ENCODE results near the gene SRGAP2B.
"Not testable (repeated sequence)": the region's sequence is repeated elsewhere in the genome, so short reads cannot be mapped to it uniquely, and the experiment has no call there.

The SRGAP2B gene

DNA sequence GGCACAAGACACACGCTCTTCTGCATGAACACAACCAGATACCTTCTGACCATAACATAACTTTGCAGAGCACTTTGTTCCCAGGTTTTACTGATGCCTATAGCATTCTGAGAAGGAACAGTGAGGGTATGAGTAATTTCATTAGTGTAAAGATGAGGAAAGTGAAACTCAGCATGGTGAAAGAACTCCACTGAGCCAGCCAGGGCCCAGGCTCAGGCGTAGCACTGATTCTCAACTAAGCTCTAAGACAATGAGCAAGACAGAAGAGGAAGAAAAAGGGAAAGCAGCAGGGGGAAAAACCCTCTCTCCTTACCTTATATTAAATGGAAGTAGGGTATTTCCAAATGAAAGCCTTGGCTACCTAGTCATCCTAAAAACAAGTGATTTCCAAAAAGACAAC, 155.1 kb downstream of the SRGAP2B start:
- DNase-seq, result not testable (repeated sequence)

DNA sequence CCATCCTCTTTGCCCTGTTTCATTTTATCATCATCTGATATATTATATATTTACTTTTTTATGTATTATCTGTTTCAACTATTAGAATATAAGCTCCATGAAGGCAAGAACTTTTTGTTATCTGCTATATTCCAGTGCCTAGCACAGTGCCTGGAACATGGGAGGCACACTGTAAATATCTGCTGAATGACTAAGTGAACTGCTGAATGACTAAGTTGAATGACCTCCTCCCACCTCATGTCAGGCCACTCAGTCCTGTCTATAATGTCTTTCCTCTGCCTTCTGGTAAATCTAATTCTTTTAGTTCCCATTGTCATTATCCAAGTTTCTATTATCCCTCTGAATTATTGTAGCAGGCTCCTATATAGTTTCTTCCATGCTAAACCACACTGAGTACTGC, 156.5 kb downstream of the SRGAP2B start:
- not testable (repeated sequence) for DNase-seq

DNA sequence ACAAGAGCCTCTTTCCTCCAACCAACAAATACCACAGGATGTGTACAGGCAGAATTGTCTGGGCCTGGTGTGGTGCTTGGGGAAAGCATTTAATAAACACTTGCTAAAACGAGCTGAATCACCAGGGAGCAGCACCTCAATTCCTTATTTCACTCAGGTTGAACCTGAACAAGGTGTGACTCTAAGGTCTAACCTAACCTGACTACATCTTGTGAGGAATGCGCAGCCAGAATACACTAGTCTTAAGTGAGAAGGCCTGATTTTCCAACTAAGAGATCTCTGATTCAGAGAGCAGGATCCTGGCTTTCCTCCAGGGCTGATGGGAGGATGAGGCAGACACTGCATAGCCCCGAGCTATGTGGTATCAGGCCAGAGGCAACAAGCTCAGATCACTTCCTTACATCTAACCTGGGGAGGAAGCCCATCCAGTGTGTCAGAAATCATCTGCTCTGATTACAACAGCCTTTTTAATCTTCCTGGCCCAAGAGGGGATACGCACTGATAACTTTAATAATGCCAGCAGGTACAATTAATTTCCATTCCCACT, 158.9 kb downstream of the SRGAP2B start:
- not testable (repeated sequence) for DNase-seq

DNA sequence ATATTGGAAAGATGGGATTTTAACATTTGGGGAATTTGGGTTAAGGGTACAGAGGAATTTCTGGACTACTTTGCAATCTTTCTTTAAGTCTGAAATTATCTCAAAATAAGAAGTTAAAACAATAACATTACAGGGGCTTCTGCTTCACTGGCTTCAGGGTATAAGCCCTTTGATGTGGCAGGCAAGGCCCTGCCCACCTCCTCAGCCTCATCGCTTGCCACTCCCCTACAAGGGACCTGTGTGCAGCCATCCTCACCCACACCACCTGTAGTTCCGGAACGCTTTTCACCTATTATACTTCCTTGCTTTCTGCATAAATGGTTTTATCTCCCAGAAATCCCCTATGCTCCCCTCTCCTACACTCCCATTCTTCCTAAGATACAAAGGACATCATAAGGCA, 159.8 kb downstream of the SRGAP2B start:
- DNase-seq, result not testable (repeated sequence)

DNA sequence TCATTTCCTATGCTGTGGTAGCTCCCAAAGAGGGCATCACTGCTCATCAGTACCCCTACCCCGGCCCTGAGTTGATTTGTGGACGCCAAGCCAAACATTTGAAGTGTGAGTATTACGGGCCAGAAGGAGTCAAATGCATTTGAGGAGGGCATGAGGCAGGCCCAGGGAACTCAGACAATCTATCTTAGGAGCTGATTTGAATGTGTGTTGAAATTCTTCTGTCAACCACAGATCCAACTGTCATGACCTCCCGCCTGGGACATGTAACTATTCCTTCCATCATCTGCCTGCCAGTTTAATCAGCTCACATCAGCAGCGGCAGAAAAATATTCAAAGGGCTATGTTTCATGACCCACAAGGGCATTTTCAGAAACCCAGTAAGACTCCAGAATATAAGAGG, 162.1 kb downstream of the SRGAP2B start:
- not testable (repeated sequence) for DNase-seq

DNA sequence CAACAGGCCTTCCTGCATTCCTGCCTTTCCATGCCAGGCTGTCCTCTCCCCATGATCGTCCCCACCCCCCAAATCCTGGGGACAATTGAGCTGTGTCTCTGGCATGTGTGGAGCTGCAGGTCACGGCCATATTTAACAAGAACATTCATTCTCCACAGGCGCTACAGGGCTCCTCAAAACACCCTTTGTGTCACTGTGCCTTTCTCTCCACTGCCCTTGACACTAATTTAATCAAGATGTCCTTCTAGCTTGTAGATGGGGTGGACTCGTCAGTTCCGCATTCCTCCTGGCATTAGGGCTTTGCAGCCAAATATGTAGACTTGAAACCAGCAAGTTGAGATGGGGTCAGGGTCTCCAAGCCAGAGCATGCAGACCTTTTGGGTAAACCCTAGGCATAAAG, 163.0 kb downstream of the SRGAP2B start:
- DNase-seq, result not testable (repeated sequence)

DNA sequence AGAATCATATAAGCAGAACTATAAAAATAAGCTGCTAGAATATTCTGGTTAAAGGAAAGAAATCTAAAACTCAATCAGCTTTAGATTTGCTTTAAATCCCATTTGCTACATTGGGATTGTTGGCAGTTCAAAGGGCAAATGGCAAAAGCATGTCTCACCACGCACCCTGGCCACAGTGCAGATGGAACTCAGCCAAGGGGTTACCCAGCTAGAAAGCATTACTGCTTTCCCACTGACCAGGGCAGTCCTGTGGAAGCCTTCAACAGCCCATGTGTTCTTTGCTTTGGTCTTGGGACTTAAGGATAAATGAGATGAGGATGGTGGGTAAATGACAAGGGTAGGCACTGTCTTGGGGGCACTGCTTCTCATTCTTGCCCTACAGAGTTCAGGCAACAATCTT, 163.6 kb downstream of the SRGAP2B start:
- not testable (repeated sequence) for DNase-seq

DNA sequence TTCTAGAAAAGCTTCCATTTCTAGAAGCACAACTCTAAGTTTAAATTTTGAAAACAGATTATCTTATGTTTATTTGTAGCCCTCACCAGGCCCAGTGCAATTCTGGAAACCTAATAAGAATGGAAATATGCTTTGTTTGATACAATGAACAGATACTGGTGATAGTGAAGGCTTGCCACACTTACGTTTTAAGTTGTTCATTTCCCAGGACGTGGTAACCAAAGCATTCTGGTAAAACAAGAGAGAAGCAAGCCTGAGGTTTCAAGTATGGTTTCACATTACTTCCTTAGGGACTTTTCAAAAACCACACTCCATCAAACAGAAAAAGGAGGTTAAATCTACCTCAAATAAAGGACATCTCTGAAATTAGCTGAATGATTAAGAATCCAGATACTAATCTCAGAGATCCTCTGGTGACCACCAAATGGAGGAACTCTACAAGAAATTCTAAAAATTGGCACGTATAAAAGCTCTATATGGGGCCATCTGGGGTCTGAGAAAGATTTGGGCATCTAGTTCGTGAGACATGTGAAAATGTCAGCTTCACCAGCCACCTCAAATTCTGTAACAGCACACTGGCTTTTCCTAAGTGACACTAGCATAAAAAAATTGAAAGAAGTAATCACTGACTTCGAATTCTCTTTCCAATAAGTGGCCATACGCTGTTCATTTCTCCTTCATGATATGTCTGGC, 164.9 kb downstream of the SRGAP2B start:
- not testable (repeated sequence) for DNase-seq

DNA sequence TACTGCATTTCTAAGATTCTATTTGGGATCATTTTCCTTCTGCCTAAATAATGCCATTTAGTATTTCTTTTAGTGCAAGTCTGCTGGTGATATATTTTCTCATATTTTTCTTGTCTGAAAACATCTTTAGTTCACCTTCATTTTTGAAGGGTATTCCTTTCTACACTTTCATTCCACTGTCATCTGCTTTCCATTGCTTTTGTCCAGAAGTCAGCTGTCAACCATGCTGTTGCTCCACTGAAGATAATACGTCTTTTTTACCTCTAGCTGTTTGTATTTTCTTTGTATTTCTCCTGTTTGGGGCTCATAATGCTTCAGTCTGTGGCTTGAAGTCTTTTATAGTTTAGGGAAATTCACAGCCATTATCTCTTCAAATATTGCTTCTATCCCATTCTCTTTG, 167.8 kb downstream of the SRGAP2B start:
- not testable (repeated sequence) for DNase-seq

DNA sequence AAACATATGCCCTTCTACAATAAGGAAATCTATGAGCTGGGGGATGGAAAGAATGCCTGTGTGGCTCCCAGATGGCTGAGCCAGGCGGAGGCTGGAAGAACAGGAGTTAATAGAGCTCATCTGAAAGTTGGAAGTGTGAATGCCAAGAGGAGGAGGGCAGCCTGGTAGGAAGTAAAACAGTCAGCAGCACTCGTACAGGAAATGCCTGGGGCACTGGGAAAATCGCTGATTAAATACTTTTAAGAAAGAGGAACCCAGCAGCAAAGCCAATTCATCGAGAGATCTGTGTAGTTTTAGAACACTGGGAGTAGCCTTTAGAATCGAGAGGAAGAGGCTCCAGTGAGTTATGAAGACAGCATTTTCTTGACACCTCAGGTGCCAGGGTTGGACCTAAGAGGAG, 171.5 kb downstream of the SRGAP2B start:
- not testable (repeated sequence) for DNase-seq

DNA sequence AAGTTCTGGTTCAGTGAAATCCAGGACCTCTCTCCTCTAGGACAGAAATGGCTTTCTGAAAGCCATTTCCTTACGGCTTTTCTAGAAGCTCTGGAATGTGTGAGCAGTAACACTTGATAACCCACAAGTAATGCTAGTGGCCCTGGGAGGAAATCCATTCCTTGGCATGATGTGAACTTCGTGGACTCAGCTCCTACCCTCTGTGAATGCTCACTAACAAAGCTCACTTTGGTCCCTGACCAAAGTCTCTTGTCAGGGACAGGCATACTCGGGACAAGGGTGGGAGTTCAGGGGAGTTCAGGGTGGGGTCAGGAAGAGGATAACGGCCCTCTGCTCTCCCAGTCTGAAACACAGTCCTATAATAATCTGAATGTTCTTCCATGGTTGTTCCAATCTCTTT, 172.3 kb downstream of the SRGAP2B start:
- DNase-seq, result not testable (repeated sequence)

DNA sequence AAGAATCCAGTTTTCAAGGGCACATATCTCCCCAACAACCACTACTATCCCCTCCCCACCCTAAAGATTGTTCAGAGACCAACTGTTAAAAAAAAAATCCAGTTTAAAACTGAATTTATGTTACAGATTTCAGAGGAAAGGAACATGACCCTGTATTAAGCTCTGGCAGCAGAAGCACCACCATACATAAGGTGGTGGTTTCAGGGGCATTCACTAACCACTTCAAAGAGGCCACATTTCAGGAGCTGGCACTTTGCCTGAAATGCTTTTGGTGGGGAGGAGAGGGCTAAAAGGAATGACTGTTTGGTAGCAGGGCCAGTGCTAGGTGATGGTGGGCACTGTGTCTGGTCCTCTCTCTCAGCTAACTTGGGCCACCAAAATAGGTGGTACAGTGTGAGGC, 176.0 kb downstream of the SRGAP2B start:
- DNase-seq, result not testable (repeated sequence)

DNA sequence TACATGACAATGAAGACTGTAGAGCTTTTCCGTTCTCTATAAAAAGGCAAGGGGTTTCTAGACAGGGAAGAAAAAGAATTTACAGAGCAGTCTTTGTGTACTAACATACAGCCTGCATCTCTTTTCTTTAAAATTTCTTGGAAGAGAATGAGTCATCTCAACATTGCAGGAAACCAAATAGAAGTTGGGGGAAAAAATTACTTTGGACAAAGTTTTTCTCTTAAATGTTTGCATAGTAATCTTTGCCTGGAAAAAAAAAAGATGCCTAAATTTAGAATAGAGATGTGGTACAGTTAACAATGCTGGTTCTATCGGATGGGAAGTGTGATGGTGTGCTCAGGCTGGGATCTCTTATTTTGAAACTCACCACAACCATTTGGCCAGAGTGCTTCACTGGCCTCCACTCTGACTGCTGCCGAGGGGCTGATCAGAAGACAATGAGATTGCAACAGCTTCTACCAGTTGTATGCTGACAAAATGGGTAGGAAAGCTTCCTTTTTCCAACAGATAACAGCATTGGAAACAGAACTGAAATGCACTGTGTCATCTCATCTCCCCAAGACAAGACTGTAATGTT, 177.0 kb downstream of the SRGAP2B start:
- DNase-seq, result not testable (repeated sequence)

DNA sequence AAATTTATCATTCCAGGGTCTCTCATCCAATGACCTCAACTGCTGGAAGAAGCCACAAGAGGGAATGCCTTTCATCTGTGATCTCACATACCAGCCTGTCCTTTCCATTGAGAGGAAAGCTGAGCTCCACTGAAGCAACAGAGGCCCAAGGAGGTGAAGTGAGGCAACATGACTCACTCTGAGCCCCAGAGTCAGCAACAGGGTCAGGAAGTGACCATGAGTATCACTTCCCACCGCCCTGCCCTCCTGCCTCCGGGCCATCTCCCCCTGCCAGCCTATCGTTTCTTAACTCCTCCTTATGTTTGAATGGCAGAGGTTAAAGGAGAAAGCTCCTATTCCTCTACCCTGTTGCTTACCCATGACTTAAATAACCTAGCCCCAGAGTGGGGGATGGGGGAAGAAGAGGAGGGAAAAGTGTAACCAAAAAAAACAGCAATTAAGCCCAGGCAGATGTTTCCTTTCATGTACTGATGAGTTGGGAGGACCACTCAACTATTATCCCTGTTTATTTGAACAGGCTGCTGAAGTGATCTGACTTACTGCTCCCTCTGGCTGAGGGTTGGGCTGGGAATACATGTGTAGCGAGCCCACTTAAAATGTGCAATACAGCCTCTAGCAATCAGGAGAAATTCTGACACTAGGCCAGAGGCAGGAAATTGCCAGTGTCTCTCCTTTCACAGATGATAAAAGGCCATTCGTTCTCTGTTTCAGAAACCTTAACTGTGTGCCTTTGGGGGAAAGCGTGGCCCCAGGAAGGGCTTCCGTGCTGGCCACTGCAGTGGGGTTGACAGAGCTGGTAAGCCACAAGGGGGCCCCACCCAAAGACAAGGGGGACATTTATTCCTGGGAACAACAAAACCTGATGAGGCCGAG, 177.7 kb downstream of the SRGAP2B start:
- DNase-seq, result not testable (repeated sequence)

DNA sequence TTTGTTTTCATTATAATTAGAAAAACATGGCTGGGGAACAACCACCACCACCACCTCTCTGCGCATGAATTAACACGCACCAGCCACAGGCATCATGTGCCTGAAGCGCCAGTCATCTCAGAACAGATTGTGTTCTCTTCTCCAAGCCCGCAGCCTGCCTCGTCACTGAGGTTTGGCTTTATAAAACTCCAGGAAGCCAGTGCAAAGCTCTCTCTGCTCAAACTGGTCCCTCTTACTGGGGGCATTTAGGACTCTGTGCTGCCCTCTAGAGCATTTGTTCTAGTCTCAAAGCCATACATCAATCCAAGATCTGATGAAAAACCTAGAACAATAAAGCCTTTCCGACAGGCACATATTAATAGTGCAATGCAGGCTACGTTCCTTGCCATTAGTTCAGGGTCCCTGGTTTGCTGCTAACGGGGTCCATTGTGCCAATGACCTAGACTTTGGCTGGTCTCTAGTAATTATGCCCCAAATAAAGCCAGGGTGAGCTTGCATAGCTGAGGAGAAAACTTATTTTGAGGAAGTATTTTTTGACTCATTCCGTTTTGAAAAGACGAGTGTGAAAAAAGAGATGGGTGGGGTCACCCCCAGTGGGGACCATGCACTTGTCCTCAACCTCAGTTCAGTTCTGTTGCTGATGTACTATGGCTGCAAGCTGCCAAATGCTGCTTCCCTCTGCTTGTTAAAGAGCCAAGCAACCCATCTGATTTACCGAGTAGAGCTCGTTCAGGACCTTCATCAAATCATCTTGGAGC, 181.0 kb downstream of the SRGAP2B start:
- DNase-seq, result not testable (repeated sequence)

DNA sequence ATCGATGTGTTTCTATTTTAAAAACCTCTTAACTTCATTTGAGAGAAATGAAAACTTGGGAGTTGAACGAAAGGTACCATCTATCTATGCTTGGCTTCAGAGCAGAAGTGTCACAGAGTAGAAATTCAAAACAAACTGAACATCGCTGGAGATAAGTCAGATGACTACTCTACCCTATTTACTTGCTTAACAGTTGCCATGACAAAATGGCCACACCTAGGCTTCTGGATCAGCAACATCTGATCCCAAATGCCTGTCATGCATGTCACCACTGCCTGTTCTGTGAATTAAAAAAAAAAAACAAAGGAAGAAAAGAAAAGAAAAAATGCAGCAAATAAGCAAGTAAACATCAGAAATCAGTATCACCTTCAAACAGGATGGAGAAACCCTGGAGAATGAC, 181.7 kb downstream of the SRGAP2B start:
- DNase-seq, result not testable (repeated sequence)

DNA sequence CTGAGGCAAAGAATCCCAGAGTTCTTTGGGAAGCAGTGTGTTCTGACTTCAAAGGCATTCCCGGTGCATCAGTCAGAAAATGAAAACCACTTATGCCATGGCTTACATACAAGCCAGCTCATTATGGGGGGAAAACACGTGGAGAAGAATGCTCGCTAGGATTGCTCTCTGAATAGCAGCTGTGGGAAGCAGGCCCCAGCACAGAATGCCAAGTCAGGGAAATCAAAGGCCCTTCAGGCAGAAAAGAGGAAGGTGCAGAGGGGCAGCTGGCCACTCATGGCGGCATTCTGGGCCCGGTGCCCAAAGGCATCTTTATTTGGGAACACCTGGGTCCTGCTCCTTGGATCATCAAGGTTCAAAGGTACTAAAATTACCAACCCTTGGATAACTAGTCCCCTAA, 184.4 kb downstream of the SRGAP2B start:
- not testable (repeated sequence) for DNase-seq

DNA sequence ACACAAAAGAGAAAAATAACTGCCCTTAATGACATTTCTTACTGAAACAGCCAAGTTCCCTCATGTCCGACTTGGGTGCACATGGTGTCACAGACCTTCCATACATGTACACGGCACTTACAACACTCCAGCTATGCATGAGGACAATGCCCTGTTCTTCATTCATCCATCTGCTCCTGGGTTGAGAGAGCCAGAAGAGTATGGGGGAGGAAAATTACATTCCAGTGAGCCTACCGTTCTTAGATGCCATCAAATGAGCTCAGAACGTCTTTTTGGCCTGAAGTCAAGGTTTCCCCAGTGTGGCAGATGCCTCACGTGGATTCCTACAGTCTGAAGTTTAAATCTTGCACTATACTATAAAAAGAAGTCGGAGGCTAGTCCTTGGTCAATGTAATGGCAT, 194.3 kb downstream of the SRGAP2B start:
- DNase-seq, result not testable (repeated sequence)

DNA sequence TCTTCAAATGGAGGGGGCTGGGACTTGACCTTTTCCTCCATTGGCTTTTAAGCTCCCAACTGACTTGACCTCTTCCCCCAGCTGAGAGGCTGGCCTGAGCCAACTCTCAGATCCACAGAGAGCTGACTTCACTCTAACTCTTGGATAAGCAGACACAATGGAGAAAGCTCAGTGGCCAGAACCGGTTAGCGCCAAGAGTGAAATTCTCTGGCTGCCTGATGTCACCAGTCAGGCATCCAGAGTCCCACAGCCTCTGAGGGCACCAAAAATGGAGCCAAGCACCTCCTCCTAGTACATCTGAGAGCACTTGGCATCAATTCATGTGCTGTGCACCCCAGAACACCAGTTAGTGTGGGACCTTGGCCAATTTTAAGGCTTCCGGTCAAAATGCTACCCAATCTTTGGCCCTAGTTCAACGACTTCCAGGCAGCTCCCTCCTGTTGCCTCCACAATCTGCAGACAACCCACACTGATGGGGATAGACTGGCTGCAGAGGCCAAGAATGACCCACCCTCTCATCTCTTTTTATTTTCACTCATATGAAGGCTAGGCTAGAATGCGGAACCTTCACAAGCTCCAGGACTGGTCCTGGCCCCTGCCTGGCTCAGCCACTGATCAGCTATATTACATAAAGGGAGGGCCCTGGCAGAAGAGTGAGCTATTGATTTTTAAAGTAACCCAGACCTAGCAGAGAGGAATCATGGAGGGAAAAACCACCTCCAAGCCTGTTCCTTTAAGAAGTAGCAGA, 200.5 kb downstream of the SRGAP2B start:
- DNase-seq, result not testable (repeated sequence)

DNA sequence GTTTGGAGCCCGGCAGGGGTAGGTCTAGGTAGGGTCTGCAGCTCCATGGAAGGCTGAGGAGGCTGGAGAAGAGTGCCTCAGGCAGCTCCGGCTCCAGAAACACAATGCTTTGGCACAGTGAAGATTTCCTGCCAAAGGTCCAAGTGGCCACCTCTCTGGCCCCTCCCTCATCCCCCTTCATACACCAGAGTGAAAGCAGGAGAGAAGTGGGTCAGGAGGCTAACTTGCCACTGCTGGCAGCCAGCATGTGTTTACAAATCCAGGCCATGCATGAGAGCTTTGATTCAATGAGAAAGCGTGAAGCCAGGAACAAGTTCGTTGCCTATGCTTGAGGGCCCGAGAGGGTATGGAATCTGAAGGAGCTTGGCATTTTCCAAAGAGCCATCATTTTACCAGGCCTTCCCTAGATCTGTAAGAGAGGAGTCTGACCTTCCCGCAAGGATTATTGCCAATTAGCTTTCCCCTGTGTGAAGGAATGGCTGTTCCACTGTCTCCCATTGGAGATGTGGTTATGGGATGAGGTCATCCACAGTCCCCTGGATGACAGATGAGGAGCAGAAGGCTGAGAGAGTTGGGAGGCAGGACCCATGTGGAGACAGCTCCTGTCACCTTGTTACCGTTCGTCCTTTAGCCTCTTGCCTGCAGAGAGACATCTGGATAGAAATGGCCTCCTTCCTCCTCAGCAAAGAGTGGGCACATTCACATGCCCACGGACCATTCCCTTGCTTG, 201.3 kb downstream of the SRGAP2B start:
- DNase-seq, result not testable (repeated sequence)

DNA sequence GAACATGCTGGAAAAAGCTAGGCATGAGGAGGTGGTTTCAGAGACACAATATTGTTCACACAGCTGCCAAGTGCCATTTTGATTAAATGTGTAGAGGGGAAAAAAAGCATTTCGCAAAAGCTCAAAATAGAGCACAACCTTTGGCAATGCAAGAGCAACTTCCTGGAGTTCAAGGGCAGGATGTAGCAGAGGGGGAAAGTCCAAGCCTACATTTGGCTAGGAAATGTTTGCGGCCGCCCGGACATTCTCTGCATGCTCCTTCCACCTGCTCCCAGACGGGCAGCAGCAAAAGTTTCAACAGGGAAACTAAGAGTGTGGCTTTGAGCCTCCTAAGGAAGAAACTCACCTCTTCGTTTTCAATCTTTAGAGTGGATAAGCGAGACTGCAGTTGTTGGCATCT, 202.1 kb downstream of the SRGAP2B start:
- DNase-seq, result not testable (repeated sequence)

All from CD4-positive, alpha-beta T cell treated with Interferon alpha-2 for 1 hour (primary cell).